ENCODE results near the gene PUS1. TPM values are rescaled to one million over a fixed set of nuclear protein-coding genes. Genes with fewer than 3 reads are reported as not detected.
A peak's percentile ranks its signal among the peaks of the same experiment; 100 is the strongest.

PUS1 gene
- total RNA-seq, 4 donors from 2014 or later: 10.9 to 23.6 (median 16.4) TPM

GRCh38 chr12:131892711-131893604 lies 36.1 kb upstream of the PUS1 start:
- Histone ChIP-seq H3K4me3 (replicated peaks in 1 of 3) (no peak overlapping the region), H3K27ac (no peak overlapping the region), H3K27me3 (no peaks in the 10 kb centered on the region), H3K36me3 (peaks cover 0 to 3% of the 10 kb centered on the region in 2 donors), H3K9me3 (no peaks in the 10 kb centered on the region), H3K4me1 (peaks cover 16 to 19% of the 10 kb centered on the region in 2 donors)
- WGBS, 2 donors: 67 to 68% methylated on average over 22 to 26 of the region's 26 CpGs
- intact Hi-C loops (cut with DNase I): no loop called here
- TF ChIP-seq CTCF (IDR thresholded peaks at IDR 0.05): no peak
- TF ChIP-seq POLR2A (IDR thresholded peaks at IDR 0.05): no peak
- no peak for DNase-seq

GRCh38 chr12:131893605-131894312 lies 35.3 kb upstream of the PUS1 start:
- Histone ChIP-seq H3K4me3 (replicated peaks in 1 of 3) (peak overlapping the region in 1 of 3 donors; percentile 60), H3K4me1 (peaks cover 16 to 19% of the 10 kb centered on the region in 2 donors), H3K9me3 (no peaks in the 10 kb centered on the region), H3K27ac (no peak overlapping the region), H3K36me3 (peaks cover 0 to 3% of the 10 kb centered on the region in 2 donors), H3K27me3 (no peaks in the 10 kb centered on the region)
- intact Hi-C loops (cut with DNase I): loop anchor here (2.0 kb wide), 1 partner anchor 35 kb away; the partner anchor contains the start of gene PUS1
- DNase-seq: no peak
- TF ChIP-seq POLR2A (IDR thresholded peaks at IDR 0.05) (no peak), CTCF (IDR thresholded peaks at IDR 0.05) (no peak)
- WGBS, 2 donors: 61 to 62% methylated on average over 15 to 16 of the region's 19 CpGs

- peak; percentile 92 to 93 for DNase-seq
- H3K27ac ChIP-seq: peak within 1 kb of the TSS; percentile 89 to 99 (median 98)
- no peaks in the 10 kb centered on the region for H3K9me3 ChIP-seq
- peak within 1 kb of the TSS; percentile 60 to 64 (median 62) for H3K4me3 ChIP-seq (replicated peaks in 1 of 3)
- intact Hi-C loops (cut with DNase I): loop anchor here (2.0 kb wide), 1 partner anchor 34 kb away; the partner anchor contains the start of gene PUS1
- peaks cover 16 to 19% of the 10 kb centered on the region in 2 donors for H3K4me1 ChIP-seq
- peaks cover 0 to 3% of the 10 kb centered on the region in 2 donors for H3K36me3 ChIP-seq
- TF ChIP-seq POLR2A (IDR thresholded peaks at IDR 0.05) (peak; percentile 73 to 95), CTCF (IDR thresholded peaks at IDR 0.05) (no peak)
- 2% methylated on average over 9 to 13 of the region's 64 CpGs for WGBS, 2 donors
- H3K27me3 ChIP-seq: no peaks in the 10 kb centered on the region
Measured at GRCh38 chr12:131894313-131894860, 34.7 kb upstream of the PUS1 start, which contains the start of gene ULK1. TSS of gene ULK1 (plus strand) at chr12:131894622. CDS start at chr12:131895002, 380 bp downstream.

- peak overlapping the region; percentile 60 to 64 (median 62) for H3K4me3 ChIP-seq (replicated peaks in 1 of 3)
- peak in 1 of 2 donors; percentile 28 for DNase-seq
- no peaks in the 10 kb centered on the region for H3K9me3 ChIP-seq
- peaks cover 0 to 3% of the 10 kb centered on the region in 2 donors for H3K36me3 ChIP-seq
- H3K4me1 ChIP-seq: peaks cover 16 to 19% of the 10 kb centered on the region in 2 donors
- 1 to 8% methylated on average over 6 to 15 of the region's 54 CpGs for WGBS, 2 donors
- H3K27ac ChIP-seq: peak overlapping the region; percentile 89 to 99 (median 98)
- H3K27me3 ChIP-seq: no peaks in the 10 kb centered on the region
- intact Hi-C loops (cut with DNase I): loop anchor here (2.0 kb wide), 1 partner anchor 34 kb away; the partner anchor contains the start of gene PUS1
- no peak for TF ChIP-seq POLR2A (IDR thresholded peaks at IDR 0.05)
Measured at GRCh38 chr12:131894981-131895639, 34.0 kb upstream of the PUS1 start.
